A673 (cell line): ENCODE data around the gene THOC1.

Experiments
- CTCF ChIP-seq: fragments of 300-800, 200-600 bp; sonication (generic); conservative IDR thresholded peaks from 2 replicates; pipeline ENCODE4 v1.5.1; 2017; ENCODE audit warnings: low read depth, mild to moderate bottlenecking, antibody characterized with exemption, low read length, moderate library complexity, mixed read lengths
- EZH2 ChIP-seq: fragments of 200-600 bp; sonication (generic); IDR thresholded peaks from 2 replicates; pipeline ENCODE4 v1.6.1; 2017; ENCODE audit warnings: borderline replicate concordance, low read depth, mild to moderate bottlenecking, mixed read lengths, antibody characterized with exemption, low read length; ENCODE audit not compliant: poor library complexity, severe bottlenecking

GRCh38 chr18:195651-196050 lies 72.2 kb downstream of the THOC1 start:
- TF ChIP-seq CTCF, result no peak
- TF ChIP-seq EZH2, result no peak
